Duodenal mucosa (tissue), 2 donors: ENCODE measurements around the gene TKT.

Experiments used
- H3K27ac ChIP-seq: one replicate; pipeline ENCODE4 v1.7.0; 2013; ENCODE audit warnings: low read depth, low read length
- H3K27me3 ChIP-seq, 2 donors: one replicate each; pipeline ENCODE4 v1.7.0; 2013; ENCODE audit warnings: low read length in 2 of 2, control low read depth in 1 of 2; ENCODE audit not compliant: insufficient read depth in 2 of 2, control insufficient read depth in 1 of 2
- H3K36me3 ChIP-seq, 2 donors: one replicate each; pipeline ENCODE4 v1.7.0; 2013; ENCODE audit warnings: low read length in 2 of 2, control low read depth in 1 of 2; ENCODE audit not compliant: insufficient read depth in 2 of 2, control insufficient read depth in 1 of 2
- H3K4me1 ChIP-seq, 2 donors: one replicate each; pipeline ENCODE4 v1.7.0; 2013; ENCODE audit warnings: low read length in 2 of 2, control low read depth in 1 of 2; ENCODE audit not compliant: insufficient read depth in 2 of 2, control insufficient read depth in 1 of 2
- H3K4me3 ChIP-seq, 2 donors: one replicate each; pipeline ENCODE4 v1.7.0; 2013; ENCODE audit warnings: low read length in 2 of 2, low read depth in 1 of 2
- H3K9ac ChIP-seq, 2 donors: one replicate each; pipeline ENCODE4 v1.7.0; 2013; ENCODE audit warnings: low read length in 2 of 2, low read depth in 1 of 2
- H3K9me3 ChIP-seq, 2 donors: one replicate each; pipeline ENCODE4 v1.7.0; 2013; ENCODE audit warnings: low read length in 2 of 2, control low read depth in 1 of 2; ENCODE audit not compliant: control insufficient read depth in 1 of 2

TKT gene

GRCh38 chr3:53232641-53233377 is 23.0 kb downstream of the TKT start:
- Histone ChIP-seq H3K4me1 (peaks cover 13 to 15% of the 10 kb centered on the region in 2 donors), H3K4me3 (no peak overlapping the region), H3K27ac (no peak overlapping the region), H3K27me3 (no peaks in the 10 kb centered on the region), H3K9me3 (no peaks in the 10 kb centered on the region), H3K36me3 (peaks cover 43 to 92% of the 10 kb centered on the region in 2 donors), H3K9ac (no peak overlapping the region)

- Histone ChIP-seq H3K9me3 (no peaks in the 10 kb centered on the region), H3K27me3 (no peaks in the 10 kb centered on the region), H3K4me3 (no peak overlapping the region), H3K4me1 (peaks cover 10 to 11% of the 10 kb centered on the region in 2 donors), H3K27ac (no peak overlapping the region), H3K9ac (no peak overlapping the region), H3K36me3 (peaks cover 52 to 99% of the 10 kb centered on the region in 2 donors)
These were observed 24.0 kb downstream of the TKT start for GRCh38 chr3:53231532-53232511.

GRCh38 chr3:53230789-53231188 is 25.0 kb downstream of the TKT start:
- Histone ChIP-seq H3K4me1 (peaks cover under 1 to 1% of the 10 kb centered on the region in 2 donors), H3K9ac (no peak overlapping the region), H3K9me3 (no peaks in the 10 kb centered on the region), H3K4me3 (no peak overlapping the region), H3K27me3 (no peaks in the 10 kb centered on the region), H3K27ac (no peak overlapping the region), H3K36me3 (peaks cover 61 to 99% of the 10 kb centered on the region in 2 donors)

- H3K27me3 ChIP-seq, result no peaks in the 10 kb centered on the region
- peaks cover 67 to 99% of the 10 kb centered on the region in 2 donors for H3K36me3 ChIP-seq
- H3K4me1 ChIP-seq, result no peaks in the 10 kb centered on the region
- H3K27ac ChIP-seq, result no peak overlapping the region
- H3K4me3 ChIP-seq, result no peak overlapping the region
- no peak overlapping the region for H3K9ac ChIP-seq
- no peaks in the 10 kb centered on the region for H3K9me3 ChIP-seq
These were observed 25.7 kb downstream of the TKT start for GRCh38 chr3:53230041-53230621.

- H3K27ac ChIP-seq, result no peak overlapping the region
- no peaks in the 10 kb centered on the region for H3K4me1 ChIP-seq
- H3K4me3 ChIP-seq, result no peak overlapping the region
- no peaks in the 10 kb centered on the region for H3K9me3 ChIP-seq
- H3K27me3 ChIP-seq, result no peaks in the 10 kb centered on the region
- no peak overlapping the region for H3K9ac ChIP-seq
- H3K36me3 ChIP-seq, result peaks cover 67 to 100% of the 10 kb centered on the region in 2 donors
These were observed 26.2 kb downstream of the TKT start for GRCh38 chr3:53229606-53230005.

GRCh38 chr3:53229171-53229570 is 26.7 kb downstream of the TKT start:
- Histone ChIP-seq H3K4me1 (no peaks in the 10 kb centered on the region), H3K4me3 (no peak overlapping the region), H3K27ac (no peak overlapping the region), H3K9me3 (no peaks in the 10 kb centered on the region), H3K9ac (no peak overlapping the region), H3K36me3 (peaks cover 64 to 100% of the 10 kb centered on the region in 2 donors), H3K27me3 (no peaks in the 10 kb centered on the region)

- Histone ChIP-seq H3K27ac (no peak overlapping the region), H3K4me3 (no peak overlapping the region), H3K9me3 (no peaks in the 10 kb centered on the region), H3K9ac (no peak overlapping the region), H3K27me3 (no peaks in the 10 kb centered on the region), H3K4me1 (no peaks in the 10 kb centered on the region), H3K36me3 (peaks cover 63 to 99% of the 10 kb centered on the region in 2 donors)
These were observed 27.6 kb downstream of the TKT start for GRCh38 chr3:53227993-53228885.

- Histone ChIP-seq H3K9ac (no peak overlapping the region), H3K4me1 (no peaks in the 10 kb centered on the region), H3K4me3 (no peak overlapping the region), H3K27me3 (no peaks in the 10 kb centered on the region), H3K9me3 (no peaks in the 10 kb centered on the region), H3K27ac (no peak overlapping the region), H3K36me3 (peaks cover 57 to 90% of the 10 kb centered on the region in 2 donors)
These were observed 28.9 kb downstream of the TKT start for GRCh38 chr3:53226841-53227407.

GRCh38 chr3:53226142-53226840 is 29.5 kb downstream of the TKT start:
- Histone ChIP-seq H3K9ac (no peak overlapping the region), H3K4me1 (no peaks in the 10 kb centered on the region), H3K4me3 (no peak overlapping the region), H3K9me3 (no peaks in the 10 kb centered on the region), H3K27ac (no peak overlapping the region), H3K27me3 (no peaks in the 10 kb centered on the region), H3K36me3 (peaks cover 52 to 83% of the 10 kb centered on the region in 2 donors)
